Measurements from ENCODE around the gene UBQLN4.

GRCh38 chr1:156064615-156065014 is 11.0 kb upstream of the UBQLN4 start:
- no peak for TF ChIP-seq CTCF (conservative IDR thresholded peaks at IDR 0.05; ENCODE audit: low read depth, low read length)
- no peak for TF ChIP-seq EZH2 (IDR thresholded peaks at IDR 0.05; ENCODE audit: borderline replicate concordance, low read depth, low read length, poor library complexity, severe bottlenecking)

All from A673 (cell line).